Keratinocyte (primary cell): ENCODE measurements around the gene TMTC4. TPM values are rescaled to one million over a fixed set of nuclear protein-coding genes. Genes with fewer than 3 reads are reported as not detected.

Experiments
- DNase-seq: peaks from one replicate; pipeline ENCODE4 v3.0.0-alpha.2; 2011; ENCODE audit warnings: low read depth, missing footprints, low spot score
- FAIRE-seq: peaks from 2 replicates; lab custom pipeline; 2011; peaks lifted over from hg19 to GRCh38; lab: Jason Lieb, UNC
- H2AFZ ChIP-seq: 2 replicates; pipeline ENCODE4 v1.6.0; 2012; ENCODE audit warnings: low read length, control low read depth, inconsistent platforms; ENCODE audit not compliant: control insufficient read depth
- H3K27ac ChIP-seq: 2 replicates; pipeline ENCODE4 v1.5.1; 2011; ENCODE audit warnings: low read length; ENCODE audit not compliant: control insufficient read depth, insufficient read depth
- H3K27me3 ChIP-seq: 3 replicates; pipeline ENCODE4 v1.6.0; 2011; ENCODE audit warnings: low read length; ENCODE audit not compliant: control insufficient read depth, insufficient read depth; ENCODE audit errors: extremely low read depth
- H3K36me3 ChIP-seq, 2 experiments: 2 replicates in 1 of 2; 3 replicates in 1 of 2; pipeline ENCODE4 v1.5.1; 2011; ENCODE audit warnings: low read length in 2 of 2, mild to moderate bottlenecking in 1 of 2; ENCODE audit not compliant: control insufficient read depth in 2 of 2, insufficient read depth in 2 of 2; ENCODE audit errors: extremely low read depth in 1 of 2
- H3K4me1 ChIP-seq: 3 replicates; pipeline ENCODE4 v1.5.1; 2011; ENCODE audit warnings: low read length; ENCODE audit not compliant: control insufficient read depth, insufficient read depth; ENCODE audit errors: extremely low read depth
- H3K4me2 ChIP-seq: 3 replicates; pipeline ENCODE4 v1.6.0; 2011; ENCODE audit warnings: low read depth, low read length; ENCODE audit not compliant: control insufficient read depth, insufficient read depth; ENCODE audit errors: extremely low read depth
- H3K4me3 ChIP-seq, 3 experiments: fragments of 200-600 bp in 1 of 3; sonication (generic) in 1 of 3; 2 replicates in 2 of 3; 3 replicates in 1 of 3; pipeline ENCODE4 v1.5.1; 2011 to 2016; ENCODE audit warnings: low read length in 3 of 3, mild to moderate bottlenecking in 3 of 3, control low read depth in 2 of 3, inconsistent platforms in 1 of 3, low read depth in 1 of 3, mixed read lengths in 1 of 3, mixed run types in 1 of 3, moderate library complexity in 1 of 3; ENCODE audit not compliant: control insufficient read depth in 2 of 3, insufficient read depth in 2 of 3; ENCODE audit errors: extremely low read depth in 1 of 3
- H3K79me2 ChIP-seq: 2 replicates; pipeline ENCODE4 v1.6.0; 2012; ENCODE audit warnings: low read length; ENCODE audit not compliant: control insufficient read depth, insufficient read depth
- H3K9ac ChIP-seq: 3 replicates; pipeline ENCODE4 v1.6.0; 2011; ENCODE audit warnings: low read length; ENCODE audit not compliant: control insufficient read depth, insufficient read depth; ENCODE audit errors: extremely low read depth
- H3K9me1 ChIP-seq: 3 replicates; pipeline ENCODE4 v1.6.0; 2011; ENCODE audit warnings: low read length; ENCODE audit not compliant: control insufficient read depth, insufficient read depth; ENCODE audit errors: extremely low read depth
- H3K9me3 ChIP-seq: 2 replicates; pipeline ENCODE4 v1.5.1; 2012; ENCODE audit warnings: low read depth, low read length; ENCODE audit not compliant: control insufficient read depth
- H4K20me1 ChIP-seq: 3 replicates; pipeline ENCODE4 v1.6.0; 2011; ENCODE audit warnings: low read length; ENCODE audit not compliant: control insufficient read depth, insufficient read depth; ENCODE audit errors: extremely low read depth
- EZH2 ChIP-seq: IDR thresholded peaks from one replicate; pipeline ENCODE4 v1.6.1; 2012; ENCODE audit warnings: inconsistent platforms, mild to moderate bottlenecking, low read length, moderate library complexity
- dilution Hi-C: fragments of 300-500 bp; cut with MboI; formaldehyde crosslinking; loops from one replicate; pipeline ENCODE4 v1.7.0; 2020; ENCODE audit warnings: low sequenced_read_pairs; ENCODE audit not compliant: extremely low pct_ligation_motif_present
- polyA plus RNA-seq, 5 experiments: library from polyadenylated mRNA; depleted of rRNA in 3 of 5; stranded (reverse) in 3 of 5; stranded (forward) in 1 of 5; unstranded in 1 of 5; fragments of >200 nt; gene quantifications; 1 replicate in 1 of 5; 2 replicates in 3 of 5; 3 replicates in 1 of 5; pipeline versions ENCODE4 v1.2.1 to v1.2.3, GENCODE V29; 2011 to 2012; ENCODE audit warnings: missing spikeins in 2 of 5, low read depth in 1 of 5, low replicate concordance in 1 of 5
- TF ChIP-seq, protein P1 (sequence below), 3 experiments: IDR thresholded peaks in 1 of 3; conservative IDR thresholded peaks in 1 of 3; optimal IDR thresholded peaks in 1 of 3; 2 replicates in 2 of 3; 3 replicates in 1 of 3; pipeline versions ENCODE3 to v1.5.1; 2011; ENCODE audit warnings: low read length in 3 of 3, mild to moderate bottlenecking in 3 of 3, moderate library complexity in 2 of 3, control low read depth in 1 of 3, inconsistent platforms in 1 of 3; ENCODE audit not compliant: insufficient read depth in 2 of 3; ENCODE audit errors: extremely low read depth in 1 of 3

Gene TMTC4
- polyA plus RNA-seq, 1 donor (not counting 4 experiments of a cell fraction or from before 2014, with no cell fraction given): 6.5 TPM

DNA sequence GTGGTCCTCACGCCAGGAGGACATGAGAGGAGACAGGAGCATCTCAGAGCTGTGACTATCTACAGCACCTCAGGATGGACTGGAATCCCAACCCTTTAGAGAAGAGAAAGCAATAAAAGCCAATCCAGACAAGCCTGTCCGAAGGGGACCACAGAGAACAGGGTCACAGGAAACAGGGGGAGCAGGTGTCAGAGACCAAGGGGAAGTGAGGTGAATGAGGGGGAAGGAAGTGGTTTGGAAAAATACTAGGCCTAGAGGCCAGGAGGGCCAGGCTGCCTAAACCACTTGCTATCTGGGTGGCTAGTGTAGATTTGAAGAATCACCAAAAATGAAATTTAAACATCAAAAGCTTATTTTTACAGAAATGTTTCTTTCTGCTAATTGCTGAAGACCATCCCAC lies 16.2 kb downstream of the TMTC4 start:
- Histone ChIP-seq H3K9me1 (no peaks in the 10 kb centered on the region), H3K4me1 (no peaks in the 10 kb centered on the region), H3K27me3 (no peaks in the 10 kb centered on the region), H3K36me3 (peaks cover 0 to 7% of the 10 kb centered on the region in 2 experiments), H3K4me3 (no peak overlapping the region), H3K27ac (no peak overlapping the region), H3K9ac (no peak overlapping the region), H4K20me1 (no peaks in the 10 kb centered on the region), H3K79me2 (no peaks in the 10 kb centered on the region), H3K4me2 (no peak overlapping the region), H2AFZ (no peak overlapping the region), H3K9me3 (no peaks in the 10 kb centered on the region)
- FAIRE-seq: no peak
- dilution Hi-C loops: no loop called here
- no peak for TF ChIP-seq EZH2
- TF ChIP-seq, protein P1, sequence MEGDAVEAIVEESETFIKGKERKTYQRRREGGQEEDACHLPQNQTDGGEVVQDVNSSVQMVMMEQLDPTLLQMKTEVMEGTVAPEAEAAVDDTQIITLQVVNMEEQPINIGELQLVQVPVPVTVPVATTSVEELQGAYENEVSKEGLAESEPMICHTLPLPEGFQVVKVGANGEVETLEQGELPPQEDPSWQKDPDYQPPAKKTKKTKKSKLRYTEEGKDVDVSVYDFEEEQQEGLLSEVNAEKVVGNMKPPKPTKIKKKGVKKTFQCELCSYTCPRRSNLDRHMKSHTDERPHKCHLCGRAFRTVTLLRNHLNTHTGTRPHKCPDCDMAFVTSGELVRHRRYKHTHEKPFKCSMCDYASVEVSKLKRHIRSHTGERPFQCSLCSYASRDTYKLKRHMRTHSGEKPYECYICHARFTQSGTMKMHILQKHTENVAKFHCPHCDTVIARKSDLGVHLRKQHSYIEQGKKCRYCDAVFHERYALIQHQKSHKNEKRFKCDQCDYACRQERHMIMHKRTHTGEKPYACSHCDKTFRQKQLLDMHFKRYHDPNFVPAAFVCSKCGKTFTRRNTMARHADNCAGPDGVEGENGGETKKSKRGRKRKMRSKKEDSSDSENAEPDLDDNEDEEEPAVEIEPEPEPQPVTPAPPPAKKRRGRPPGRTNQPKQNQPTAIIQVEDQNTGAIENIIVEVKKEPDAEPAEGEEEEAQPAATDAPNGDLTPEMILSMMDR (optimal IDR thresholded peaks at IDR 0.05 in 1 of 3, IDR thresholded peaks at IDR 0.05 in 1 of 3, conservative IDR thresholded peaks at IDR 0.05 in 1 of 3; ENCODE audit: extremely low read depth in 1 of 3, insufficient read depth in 2 of 3, low read length in 3 of 3): no peak
- DNase-seq: no peak

DNA sequence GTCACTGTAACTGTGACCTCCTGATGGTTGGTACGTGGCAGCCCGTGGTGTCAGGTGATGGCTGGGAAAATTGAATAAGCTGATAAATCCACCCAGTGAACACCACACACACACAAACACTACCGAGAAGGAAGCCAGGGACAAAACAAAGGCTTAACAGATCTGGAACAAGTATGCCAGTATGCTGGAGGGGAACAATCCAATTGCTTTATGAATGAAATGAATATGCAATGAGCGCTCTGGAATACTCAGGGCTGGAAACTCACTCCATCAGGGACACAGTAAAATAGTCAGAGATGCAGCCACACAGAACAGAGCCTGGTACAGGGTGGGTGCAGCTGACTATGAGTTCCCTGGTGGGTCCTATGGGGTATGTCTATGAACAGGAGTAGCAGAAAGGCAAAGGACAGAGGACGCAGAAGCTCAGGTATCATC lies 16.7 kb downstream of the TMTC4 start:
- DNase-seq: no peak
- Histone ChIP-seq H3K9ac (no peak overlapping the region), H3K9me1 (no peaks in the 10 kb centered on the region), H3K4me3 (no peak overlapping the region), H3K27me3 (no peaks in the 10 kb centered on the region), H3K9me3 (no peaks in the 10 kb centered on the region), H3K4me2 (no peak overlapping the region), H3K4me1 (no peaks in the 10 kb centered on the region), H4K20me1 (no peaks in the 10 kb centered on the region), H2AFZ (no peak overlapping the region), H3K79me2 (no peaks in the 10 kb centered on the region), H3K36me3 (peaks cover 0 to 3% of the 10 kb centered on the region in 2 experiments), H3K27ac (no peak overlapping the region)
- no peak for FAIRE-seq
- dilution Hi-C loops: no loop called here
- TF ChIP-seq, protein P1 (optimal IDR thresholded peaks at IDR 0.05 in 1 of 3, IDR thresholded peaks at IDR 0.05 in 1 of 3, conservative IDR thresholded peaks at IDR 0.05 in 1 of 3; ENCODE audit: extremely low read depth in 1 of 3, insufficient read depth in 2 of 3, low read length in 3 of 3): no peak
- TF ChIP-seq EZH2: no peak
